Uterus (tissue), 4 donors: Measurements from ENCODE around the gene HIVEP2. TPM values are rescaled to one million over a fixed set of nuclear protein-coding genes. Genes with fewer than 3 reads are reported as not detected.

Experiments used
- DNase-seq, 2 donors: peaks; one replicate each; pipeline ENCODE4 v3.0.0-alpha.2; 2019 to 2020
- H3K27ac ChIP-seq, 2 donors: fragments of 200-600 bp; sonication (generic); 1 replicate in 1 of 2; 2 replicates in 1 of 2; pipeline ENCODE4 v1.5.1; 2016 to 2018
- H3K27me3 ChIP-seq, 2 donors: fragments of 200-600 bp; sonication (generic); one replicate each; pipeline ENCODE4 v1.5.1; 2018 to 2019; ENCODE audit warnings: control low read depth in 1 of 2
- H3K36me3 ChIP-seq, 2 donors: fragments of 200-600 bp; sonication (generic); one replicate each; pipeline ENCODE4 v1.5.1; 2019; ENCODE audit warnings: control low read depth in 1 of 2
- H3K4me1 ChIP-seq, 2 donors: fragments of 200-600 bp; sonication (generic); one replicate each; pipeline ENCODE4 v1.5.1; 2018 to 2019; ENCODE audit warnings: control low read depth in 1 of 2
- H3K4me3 ChIP-seq, 2 donors: fragments of 200-600 bp; sonication (generic); 1 replicate in 1 of 2; 2 replicates in 1 of 2; pipeline ENCODE4 v1.5.1; 2018 to 2019; ENCODE audit warnings: mild to moderate bottlenecking in 1 of 2
- H3K9me3 ChIP-seq, 2 donors: fragments of 200-600 bp; sonication (generic); one replicate each; pipeline ENCODE4 v1.5.1; 2019; ENCODE audit warnings: control low read depth in 1 of 2
- POLR2A ChIP-seq, 2 donors: fragments of 450-650 bp; IDR thresholded peaks; one replicate each; pipeline ENCODE4 v1.6.1; 2016; ENCODE audit warnings: antibody characterized with exemption in 2 of 2, mild to moderate bottlenecking in 1 of 2, moderate library complexity in 1 of 2
- intact Hi-C: fragments of 100-400 bp; cut with DNase I; formaldehyde crosslinking; loops from one replicate; pipeline ENCODE4 v1.15.1; 2023; ENCODE audit warnings: low total_unique reads
- total RNA-seq, 4 donors: library from RNA; depleted of rRNA in 3 of 4; stranded (reverse); fragments of >200 nt in 3 of 4; gene quantifications; one replicate each; pipeline versions ENCODE4 v1.1.0 to v1.2.4, GENCODE V29; 2014 to 2023
- TF ChIP-seq, protein P1 (sequence below), 4 experiments: fragments of 200-600 bp in 2 of 4; fragments of 450-650 bp in 2 of 4; sonication (generic) in 2 of 4; IDR thresholded peaks; one replicate each; pipeline ENCODE4 v1.5.1; 2016 to 2019; ENCODE audit warnings: antibody characterized with exemption in 4 of 4, mild to moderate bottlenecking in 2 of 4, moderate library complexity in 1 of 4
- donor health status: DM: yes; HTN: yes; CAD: no.

HIVEP2 gene
- total RNA-seq, 4 donors from 2014 or later: 11.0 to 24.7 (median 19.8) TPM

DNA sequence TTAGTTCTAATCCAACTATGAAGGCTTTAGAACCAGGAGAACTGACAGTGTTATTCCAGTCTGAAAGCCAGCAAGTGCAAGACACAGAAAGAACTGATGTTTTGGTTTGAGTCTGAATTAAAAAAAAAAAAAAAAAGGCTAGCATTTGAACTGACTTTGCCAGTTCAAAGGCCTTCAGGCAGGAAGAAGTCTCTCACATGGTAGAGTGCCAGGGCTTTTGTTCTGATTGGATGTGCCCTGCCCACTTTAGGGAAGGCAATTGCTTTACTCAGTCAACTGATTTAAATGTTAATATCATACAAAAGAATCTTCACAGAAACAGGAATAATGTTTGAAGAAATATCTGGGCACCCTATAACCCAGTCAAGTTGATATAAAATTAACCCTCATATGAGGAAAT is 212.2 kb downstream of the HIVEP2 start:
- no peak for DNase-seq
- H3K27me3 ChIP-seq: no peaks in the 10 kb centered on the region
- H3K4me1 ChIP-seq: no peaks in the 10 kb centered on the region
- no peaks in the 10 kb centered on the region for H3K36me3 ChIP-seq
- no peak overlapping the region for H3K4me3 ChIP-seq
- intact Hi-C loops: no loop called here
- no peaks in the 10 kb centered on the region for H3K9me3 ChIP-seq
- TF ChIP-seq POLR2A (IDR thresholded peaks at IDR 0.05): no peak
- TF ChIP-seq, protein P1, sequence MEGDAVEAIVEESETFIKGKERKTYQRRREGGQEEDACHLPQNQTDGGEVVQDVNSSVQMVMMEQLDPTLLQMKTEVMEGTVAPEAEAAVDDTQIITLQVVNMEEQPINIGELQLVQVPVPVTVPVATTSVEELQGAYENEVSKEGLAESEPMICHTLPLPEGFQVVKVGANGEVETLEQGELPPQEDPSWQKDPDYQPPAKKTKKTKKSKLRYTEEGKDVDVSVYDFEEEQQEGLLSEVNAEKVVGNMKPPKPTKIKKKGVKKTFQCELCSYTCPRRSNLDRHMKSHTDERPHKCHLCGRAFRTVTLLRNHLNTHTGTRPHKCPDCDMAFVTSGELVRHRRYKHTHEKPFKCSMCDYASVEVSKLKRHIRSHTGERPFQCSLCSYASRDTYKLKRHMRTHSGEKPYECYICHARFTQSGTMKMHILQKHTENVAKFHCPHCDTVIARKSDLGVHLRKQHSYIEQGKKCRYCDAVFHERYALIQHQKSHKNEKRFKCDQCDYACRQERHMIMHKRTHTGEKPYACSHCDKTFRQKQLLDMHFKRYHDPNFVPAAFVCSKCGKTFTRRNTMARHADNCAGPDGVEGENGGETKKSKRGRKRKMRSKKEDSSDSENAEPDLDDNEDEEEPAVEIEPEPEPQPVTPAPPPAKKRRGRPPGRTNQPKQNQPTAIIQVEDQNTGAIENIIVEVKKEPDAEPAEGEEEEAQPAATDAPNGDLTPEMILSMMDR (IDR thresholded peaks at IDR 0.05): no peak
- H3K27ac ChIP-seq: no peak overlapping the region

DNA sequence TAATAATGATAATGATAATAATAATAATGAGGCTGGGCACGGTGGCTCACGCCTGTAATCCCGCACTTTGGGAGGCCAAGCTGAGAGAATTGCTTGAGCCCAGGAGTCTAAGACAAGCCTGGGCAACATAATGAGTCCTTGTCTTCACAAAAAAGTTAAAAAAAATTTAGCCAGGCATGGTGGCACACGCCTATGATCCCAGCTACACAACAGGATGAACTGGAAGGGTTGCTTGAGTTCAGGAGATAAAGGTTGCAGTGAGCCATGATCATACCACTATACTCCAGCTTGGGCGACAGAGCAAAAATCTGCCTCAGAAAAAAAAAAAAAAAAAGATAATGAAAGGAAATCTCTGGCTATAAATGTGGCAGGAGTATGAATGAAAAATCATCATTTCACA is 213.4 kb downstream of the HIVEP2 start:
- Histone ChIP-seq H3K4me3 (no peak overlapping the region), H3K9me3 (no peaks in the 10 kb centered on the region), H3K27ac (no peak overlapping the region), H3K36me3 (no peaks in the 10 kb centered on the region), H3K4me1 (no peaks in the 10 kb centered on the region), H3K27me3 (no peaks in the 10 kb centered on the region)
- DNase-seq: no peak
- intact Hi-C loops: no loop called here
- TF ChIP-seq, protein P1 (IDR thresholded peaks at IDR 0.05): no peak
- TF ChIP-seq POLR2A (IDR thresholded peaks at IDR 0.05): no peak

DNA sequence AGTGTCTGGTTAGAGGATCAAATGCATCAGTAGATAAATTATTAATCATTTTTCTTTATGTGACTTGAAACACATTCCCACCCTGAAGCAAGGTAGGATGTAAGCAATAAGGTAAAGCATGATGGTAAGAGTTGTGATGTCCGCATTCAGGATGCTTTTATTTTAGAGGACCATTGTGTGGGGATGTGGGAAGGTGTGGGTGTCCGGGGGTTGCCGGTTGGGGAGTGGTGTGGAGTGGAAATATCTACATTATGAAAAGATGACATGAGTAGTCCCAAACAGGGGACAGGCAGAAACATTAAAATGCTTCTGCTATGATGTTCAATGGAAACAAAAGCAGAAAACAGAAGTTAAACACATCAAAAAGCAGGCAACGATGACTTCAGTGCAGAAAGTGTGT is 215.4 kb downstream of the HIVEP2 start:
- no peak for TF ChIP-seq POLR2A (IDR thresholded peaks at IDR 0.05)
- TF ChIP-seq, protein P1 (IDR thresholded peaks at IDR 0.05): no peak
- Histone ChIP-seq H3K27me3 (no peaks in the 10 kb centered on the region), H3K27ac (no peak overlapping the region), H3K4me1 (no peaks in the 10 kb centered on the region), H3K36me3 (no peaks in the 10 kb centered on the region), H3K4me3 (no peak overlapping the region), H3K9me3 (no peaks in the 10 kb centered on the region)
- intact Hi-C loops: no loop called here
- DNase-seq: no peak

DNA sequence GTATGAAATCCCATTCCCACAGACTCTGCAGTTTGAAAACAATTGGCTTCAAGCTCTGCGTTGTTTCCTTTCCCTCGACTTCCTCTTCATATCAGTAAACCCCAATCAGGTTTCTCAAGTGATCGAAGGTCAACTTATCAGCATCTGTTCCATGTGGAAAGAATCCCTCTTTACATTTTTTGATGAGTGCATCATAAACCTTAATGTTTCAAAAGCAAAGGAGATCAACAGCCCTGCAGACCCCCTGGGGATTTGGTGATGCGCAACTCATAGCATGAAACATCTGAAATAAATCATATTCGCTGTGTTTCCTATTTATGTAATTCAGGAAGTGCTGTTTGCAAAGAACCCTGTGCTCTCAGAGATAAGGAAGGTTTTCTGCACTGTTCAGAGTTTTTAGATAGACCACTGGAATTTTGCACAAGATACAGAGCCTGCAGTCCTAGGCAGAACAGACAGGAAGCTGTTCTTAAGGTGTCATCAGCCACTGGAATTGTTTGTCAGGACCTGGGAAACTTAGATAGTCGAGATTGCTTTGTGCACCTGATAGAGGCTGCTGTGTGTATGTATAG is 216.0 kb downstream of the HIVEP2 start:
- H3K4me1 ChIP-seq: no peaks in the 10 kb centered on the region
- H3K27me3 ChIP-seq: no peaks in the 10 kb centered on the region
- H3K9me3 ChIP-seq: no peaks in the 10 kb centered on the region
- no peaks in the 10 kb centered on the region for H3K36me3 ChIP-seq
- no peak overlapping the region for H3K27ac ChIP-seq
- TF ChIP-seq, protein P1 (IDR thresholded peaks at IDR 0.05): no peak
- TF ChIP-seq POLR2A (IDR thresholded peaks at IDR 0.05): no peak
- intact Hi-C loops: no loop called here
- no peak overlapping the region for H3K4me3 ChIP-seq
- DNase-seq: peak in 1 of 2 donors; percentile 25

DNA sequence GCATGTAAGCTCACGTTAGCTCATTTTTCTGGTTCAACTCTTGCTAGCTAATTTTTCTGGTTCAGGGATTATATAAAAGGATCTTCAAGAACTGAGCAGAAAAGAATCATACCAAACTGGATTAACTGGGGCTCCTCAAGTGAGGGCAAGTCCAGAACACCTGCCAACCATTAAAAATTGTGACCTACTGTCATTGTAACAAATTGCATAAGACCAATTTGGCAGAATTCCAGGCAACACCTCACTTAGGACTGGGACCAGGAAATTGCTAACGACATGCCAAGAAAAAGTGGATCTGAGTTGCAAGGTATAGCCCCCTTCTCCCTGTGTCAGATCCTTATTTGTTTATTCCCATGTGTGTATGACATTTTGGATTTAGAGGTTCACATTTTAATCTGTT is 216.6 kb downstream of the HIVEP2 start:
- intact Hi-C loops: no loop called here
- H3K4me3 ChIP-seq: no peak overlapping the region
- no peak for DNase-seq
- H3K4me1 ChIP-seq: no peaks in the 10 kb centered on the region
- TF ChIP-seq POLR2A (IDR thresholded peaks at IDR 0.05): no peak
- TF ChIP-seq, protein P1 (IDR thresholded peaks at IDR 0.05): no peak
- H3K27ac ChIP-seq: no peak overlapping the region
- H3K9me3 ChIP-seq: no peaks in the 10 kb centered on the region
- H3K36me3 ChIP-seq: no peaks in the 10 kb centered on the region
- no peaks in the 10 kb centered on the region for H3K27me3 ChIP-seq
